Measurements from ENCODE around the gene WDR3.

DNA sequence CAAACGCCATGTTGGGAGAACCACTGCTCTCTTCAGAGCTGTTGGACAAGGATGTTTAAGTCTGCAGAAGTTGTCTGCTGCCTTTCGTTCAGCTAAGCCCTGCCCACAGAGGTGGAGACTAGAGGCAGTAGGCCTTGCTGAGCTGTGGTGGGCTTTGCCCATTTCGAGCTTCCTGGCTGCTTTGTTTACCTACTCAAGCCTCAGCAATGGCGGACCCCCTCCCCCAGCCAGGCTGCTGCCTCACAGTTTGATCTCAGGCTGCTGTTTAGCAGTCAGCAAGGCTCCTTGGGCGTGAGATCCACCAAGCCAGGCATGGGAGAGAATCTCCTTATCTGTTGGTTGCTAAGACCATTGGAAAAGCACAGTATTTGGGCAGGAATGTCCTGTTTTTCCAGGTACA, 74.8 kb downstream of the WDR3 start:
- TF ChIP-seq POLR2AphosphoS5 (IDR thresholded peaks at IDR 0.05; ENCODE audit: low read depth, low read length) = no peak
- TF ChIP-seq POLR2A (IDR thresholded peaks at IDR 0.05; ENCODE audit: low read depth, low read length) = no peak
